Measurements from ENCODE around the gene IQSEC1. TPM values are rescaled to one million over a fixed set of nuclear protein-coding genes. Genes with fewer than 3 reads are reported as not detected.

Gene IQSEC1
- total RNA-seq, 1 donor = 22.1 TPM

DNA sequence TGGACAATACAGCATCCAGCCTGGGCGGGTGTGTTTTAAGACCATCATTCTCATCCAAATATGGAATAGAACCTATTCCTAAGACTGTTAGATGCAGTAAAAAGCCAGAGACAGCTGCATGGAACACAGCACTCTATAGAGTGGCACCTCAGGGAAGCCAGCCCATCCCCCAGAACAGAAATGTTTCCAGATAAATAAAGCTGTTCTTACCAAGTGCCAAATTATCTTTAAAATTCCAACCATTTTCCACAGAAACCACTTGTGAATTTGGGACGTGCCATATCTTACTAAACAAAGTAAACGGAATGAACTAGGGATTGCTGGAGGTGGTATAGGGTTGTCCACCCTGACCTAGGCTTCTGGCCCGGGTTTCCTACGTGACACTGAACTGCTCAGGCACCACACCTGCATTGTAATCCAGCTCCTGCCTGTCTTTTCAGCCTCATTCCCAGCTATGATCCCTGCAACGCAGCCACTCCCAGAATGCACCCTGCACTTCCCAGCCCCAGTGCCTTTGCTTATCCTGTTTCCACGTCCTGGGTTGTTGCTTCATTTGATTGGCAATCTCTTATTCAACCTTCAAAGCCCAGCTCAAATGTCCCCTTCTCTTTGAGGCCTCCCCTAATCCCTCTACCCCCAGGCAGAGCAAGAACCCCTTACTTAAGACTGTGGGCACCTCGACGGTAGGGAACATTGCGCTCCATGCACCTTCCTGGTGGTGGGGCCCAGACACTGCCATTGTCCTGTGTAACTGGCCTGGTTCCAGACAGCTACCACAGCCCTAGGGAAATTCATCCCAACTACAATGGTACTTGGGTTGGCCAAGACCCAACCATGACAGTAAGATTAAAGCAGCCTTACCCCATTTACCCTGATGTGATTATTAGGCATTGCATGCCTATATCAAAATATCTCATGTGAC lies 100.2 kb downstream of the IQSEC1 start:
- Histone ChIP-seq H3K4me3 (ENCODE audit: insufficient read depth, low read length) (no peak overlapping the region), H3K27me3 (ENCODE audit: insufficient read depth, low read length) (peaks cover 2% of the 10 kb centered on the region), H3K4me2 (ENCODE audit: insufficient read depth, low read length) (no peak overlapping the region), H2AFZ (ENCODE audit: low read length) (no peak overlapping the region), H3K4me1 (ENCODE audit: insufficient read depth, low read length) (peaks cover under 1% of the 10 kb centered on the region), H3K27ac (ENCODE audit: low read depth, low read length) (no peak overlapping the region), H3K79me2 (ENCODE audit: insufficient read depth, low read length) (no peaks in the 10 kb centered on the region), H4K20me1 (ENCODE audit: insufficient read depth, low read length) (peaks cover 15% of the 10 kb centered on the region), H3K36me3 (ENCODE audit: insufficient read depth, low read length) (no peaks in the 10 kb centered on the region), H3K9me3 (ENCODE audit: low read depth, low read length) (no peaks in the 10 kb centered on the region)
- TF ChIP-seq, protein P1, sequence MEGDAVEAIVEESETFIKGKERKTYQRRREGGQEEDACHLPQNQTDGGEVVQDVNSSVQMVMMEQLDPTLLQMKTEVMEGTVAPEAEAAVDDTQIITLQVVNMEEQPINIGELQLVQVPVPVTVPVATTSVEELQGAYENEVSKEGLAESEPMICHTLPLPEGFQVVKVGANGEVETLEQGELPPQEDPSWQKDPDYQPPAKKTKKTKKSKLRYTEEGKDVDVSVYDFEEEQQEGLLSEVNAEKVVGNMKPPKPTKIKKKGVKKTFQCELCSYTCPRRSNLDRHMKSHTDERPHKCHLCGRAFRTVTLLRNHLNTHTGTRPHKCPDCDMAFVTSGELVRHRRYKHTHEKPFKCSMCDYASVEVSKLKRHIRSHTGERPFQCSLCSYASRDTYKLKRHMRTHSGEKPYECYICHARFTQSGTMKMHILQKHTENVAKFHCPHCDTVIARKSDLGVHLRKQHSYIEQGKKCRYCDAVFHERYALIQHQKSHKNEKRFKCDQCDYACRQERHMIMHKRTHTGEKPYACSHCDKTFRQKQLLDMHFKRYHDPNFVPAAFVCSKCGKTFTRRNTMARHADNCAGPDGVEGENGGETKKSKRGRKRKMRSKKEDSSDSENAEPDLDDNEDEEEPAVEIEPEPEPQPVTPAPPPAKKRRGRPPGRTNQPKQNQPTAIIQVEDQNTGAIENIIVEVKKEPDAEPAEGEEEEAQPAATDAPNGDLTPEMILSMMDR (IDR thresholded peaks at IDR 0.05; ENCODE audit: extremely low read depth, low read depth, low read length) = no peak
- DNase-seq (ENCODE audit: insufficient read length, low spot score, missing footprints) = no peak

GRCh38 chr3:12972043-12972442 lies 101.2 kb downstream of the IQSEC1 start:
- H4K20me1 ChIP-seq (ENCODE audit: insufficient read depth, low read length) = peaks cover 15% of the 10 kb centered on the region
- no peak overlapping the region for H2AFZ ChIP-seq (ENCODE audit: low read length)
- no peaks in the 10 kb centered on the region for H3K9me3 ChIP-seq (ENCODE audit: low read depth, low read length)
- H3K79me2 ChIP-seq (ENCODE audit: insufficient read depth, low read length) = peaks cover 5% of the 10 kb centered on the region
- peaks cover 3% of the 10 kb centered on the region for H3K4me1 ChIP-seq (ENCODE audit: insufficient read depth, low read length)
- no peak overlapping the region for H3K27ac ChIP-seq (ENCODE audit: low read depth, low read length)
- DNase-seq (ENCODE audit: insufficient read length, low spot score, missing footprints) = no peak
- H3K4me2 ChIP-seq (ENCODE audit: insufficient read depth, low read length) = no peak overlapping the region
- H3K36me3 ChIP-seq (ENCODE audit: insufficient read depth, low read length) = no peaks in the 10 kb centered on the region
- H3K27me3 ChIP-seq (ENCODE audit: insufficient read depth, low read length) = peaks cover 2% of the 10 kb centered on the region
- no peak overlapping the region for H3K4me3 ChIP-seq (ENCODE audit: insufficient read depth, low read length)
- TF ChIP-seq, protein P1 (IDR thresholded peaks at IDR 0.05; ENCODE audit: extremely low read depth, low read depth, low read length) = no peak

DNA sequence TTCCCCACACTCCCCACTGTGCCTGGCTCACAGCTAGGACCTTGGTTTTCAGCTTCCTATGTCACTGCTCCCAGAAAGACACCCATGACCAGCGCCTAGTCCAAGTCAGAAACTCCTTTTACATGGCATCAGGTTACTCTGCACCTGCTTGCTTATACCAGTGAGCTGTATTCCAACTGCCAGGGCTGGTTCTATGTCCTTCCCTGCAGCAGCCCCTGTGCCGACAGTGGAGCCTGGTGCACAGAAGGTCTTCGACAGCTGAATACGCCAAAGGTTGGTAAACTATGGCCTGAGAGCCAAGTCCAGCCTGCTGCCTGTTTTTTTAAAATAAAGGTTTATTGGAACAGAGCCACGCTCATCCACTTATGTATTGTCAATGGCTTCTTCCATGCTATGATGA lies 102.5 kb downstream of the IQSEC1 start:
- peaks cover 10% of the 10 kb centered on the region for H3K4me1 ChIP-seq (ENCODE audit: insufficient read depth, low read length)
- H3K27ac ChIP-seq (ENCODE audit: low read depth, low read length) = no peak overlapping the region
- H3K36me3 ChIP-seq (ENCODE audit: insufficient read depth, low read length) = no peaks in the 10 kb centered on the region
- peaks cover 2% of the 10 kb centered on the region for H3K27me3 ChIP-seq (ENCODE audit: insufficient read depth, low read length)
- H4K20me1 ChIP-seq (ENCODE audit: insufficient read depth, low read length) = peaks cover 23% of the 10 kb centered on the region
- no peak overlapping the region for H3K4me2 ChIP-seq (ENCODE audit: insufficient read depth, low read length)
- peaks cover 18% of the 10 kb centered on the region for H3K79me2 ChIP-seq (ENCODE audit: insufficient read depth, low read length)
- H3K4me3 ChIP-seq (ENCODE audit: insufficient read depth, low read length) = no peak overlapping the region
- no peak overlapping the region for H2AFZ ChIP-seq (ENCODE audit: low read length)
- TF ChIP-seq, protein P1 (IDR thresholded peaks at IDR 0.05; ENCODE audit: extremely low read depth, low read depth, low read length) = no peak
- DNase-seq (ENCODE audit: insufficient read length, low spot score, missing footprints) = no peak
- no peaks in the 10 kb centered on the region for H3K9me3 ChIP-seq (ENCODE audit: low read depth, low read length)

GRCh38 chr3:12969486-12969885 lies 103.7 kb downstream of the IQSEC1 start:
- Histone ChIP-seq H3K4me1 (ENCODE audit: insufficient read depth, low read length) (peaks cover 10% of the 10 kb centered on the region), H3K36me3 (ENCODE audit: insufficient read depth, low read length) (no peaks in the 10 kb centered on the region), H3K27ac (ENCODE audit: low read depth, low read length) (no peak overlapping the region), H3K27me3 (ENCODE audit: insufficient read depth, low read length) (peaks cover 2% of the 10 kb centered on the region), H3K79me2 (ENCODE audit: insufficient read depth, low read length) (peaks cover 30% of the 10 kb centered on the region), H3K9me3 (ENCODE audit: low read depth, low read length) (no peaks in the 10 kb centered on the region), H2AFZ (ENCODE audit: low read length) (no peak overlapping the region), H3K4me2 (ENCODE audit: insufficient read depth, low read length) (no peak overlapping the region), H4K20me1 (ENCODE audit: insufficient read depth, low read length) (peaks cover 26% of the 10 kb centered on the region), H3K4me3 (ENCODE audit: insufficient read depth, low read length) (no peak overlapping the region)
- TF ChIP-seq, protein P1 (IDR thresholded peaks at IDR 0.05; ENCODE audit: extremely low read depth, low read depth, low read length) = no peak
- DNase-seq (ENCODE audit: insufficient read length, low spot score, missing footprints) = no peak
